Calu3 (cell line): ENCODE measurements around the gene SLC44A1. TPM values are rescaled to one million over a fixed set of nuclear protein-coding genes. Genes with fewer than 3 reads are reported as not detected.

Source experiments
- BruUV-seq: library from RNA; stranded (reverse); fragments of 400-500 nt; replicated peaks from 2 replicates; lab custom pipeline; 2021; lab: Mats Ljungman, UMichigan
- CTCF ChIA-PET: fragments of 300-600 bp; sonication (Branson Sonifier 250); formaldehyde crosslinking; loops from one replicate; lab custom pipeline; 2022; ENCODE audit warnings: antibody characterized with exemption; lab: Charles Lee
- DNase-seq: peaks from one replicate; pipeline ENCODE4 v3.0.0; 2022
- H3K27ac Mint-ChIP-seq: one replicate; pipeline ENCODE4 v1.8.0; 2022; ENCODE audit warnings: mixed read lengths; ENCODE audit not compliant: unreplicated experiment
- H3K27me3 Mint-ChIP-seq: one replicate; pipeline ENCODE4 v1.8.0; 2022; ENCODE audit warnings: mixed read lengths; ENCODE audit not compliant: unreplicated experiment
- H3K36me3 Mint-ChIP-seq: one replicate; pipeline ENCODE4 v1.8.0; 2022; ENCODE audit warnings: mild to moderate bottlenecking, moderate library complexity, mixed read lengths; ENCODE audit not compliant: insufficient read depth, unreplicated experiment
- H3K4me1 Mint-ChIP-seq: one replicate; pipeline ENCODE4 v1.8.0; 2022; ENCODE audit warnings: mild to moderate bottlenecking, low read depth, mixed read lengths; ENCODE audit not compliant: unreplicated experiment
- H3K4me3 Mint-ChIP-seq: one replicate; pipeline ENCODE4 v1.8.0; 2022; ENCODE audit warnings: mild to moderate bottlenecking, low read depth, moderate library complexity, mixed read lengths; ENCODE audit not compliant: unreplicated experiment
- H3K9me3 Mint-ChIP-seq: one replicate; pipeline ENCODE4 v1.8.0; 2022; ENCODE audit warnings: low read depth, mixed read lengths; ENCODE audit not compliant: unreplicated experiment
- intact Hi-C: fragments of 100-400 bp; cut with micrococcal nuclease; formaldehyde crosslinking; loops from one replicate; pipeline ENCODE4 v1.10.0; 2022; ENCODE audit not compliant: unreplicated experiment
- total RNA-seq: library from RNA; stranded (reverse); gene quantifications from 2 replicates; pipeline ENCODE4 v1.2.3, GENCODE V29; 2022
- TF ChIP-seq, protein P1 (sequence below): fragments of 200-600 bp; IDR thresholded peaks from one replicate; pipeline ENCODE4 v1.8.0; 2022; ENCODE audit warnings: antibody characterized with exemption; ENCODE audit not compliant: unreplicated experiment

Gene SLC44A1
- total RNA-seq, 1 experiment from 2014 or later = 41.2 TPM

GRCh38 chr9:105223544-105224140 lies 20.8 kb upstream of the SLC44A1 start:
- TF ChIP-seq, protein P1, sequence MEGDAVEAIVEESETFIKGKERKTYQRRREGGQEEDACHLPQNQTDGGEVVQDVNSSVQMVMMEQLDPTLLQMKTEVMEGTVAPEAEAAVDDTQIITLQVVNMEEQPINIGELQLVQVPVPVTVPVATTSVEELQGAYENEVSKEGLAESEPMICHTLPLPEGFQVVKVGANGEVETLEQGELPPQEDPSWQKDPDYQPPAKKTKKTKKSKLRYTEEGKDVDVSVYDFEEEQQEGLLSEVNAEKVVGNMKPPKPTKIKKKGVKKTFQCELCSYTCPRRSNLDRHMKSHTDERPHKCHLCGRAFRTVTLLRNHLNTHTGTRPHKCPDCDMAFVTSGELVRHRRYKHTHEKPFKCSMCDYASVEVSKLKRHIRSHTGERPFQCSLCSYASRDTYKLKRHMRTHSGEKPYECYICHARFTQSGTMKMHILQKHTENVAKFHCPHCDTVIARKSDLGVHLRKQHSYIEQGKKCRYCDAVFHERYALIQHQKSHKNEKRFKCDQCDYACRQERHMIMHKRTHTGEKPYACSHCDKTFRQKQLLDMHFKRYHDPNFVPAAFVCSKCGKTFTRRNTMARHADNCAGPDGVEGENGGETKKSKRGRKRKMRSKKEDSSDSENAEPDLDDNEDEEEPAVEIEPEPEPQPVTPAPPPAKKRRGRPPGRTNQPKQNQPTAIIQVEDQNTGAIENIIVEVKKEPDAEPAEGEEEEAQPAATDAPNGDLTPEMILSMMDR = no peak
- no peaks in the 10 kb centered on the region for H3K4me1 Mint-ChIP-seq
- no peaks in the 10 kb centered on the region for H3K36me3 Mint-ChIP-seq
- intact Hi-C loops = no loop called here
- H3K9me3 Mint-ChIP-seq = peaks cover 15% of the 10 kb centered on the region
- no peaks in the 10 kb centered on the region for H3K27me3 Mint-ChIP-seq
- CTCF ChIA-PET = no interaction called here
- BruUV-seq = no TSS peak
- H3K4me3 Mint-ChIP-seq = no peak overlapping the region
- no peak for DNase-seq
- H3K27ac Mint-ChIP-seq = no peak overlapping the region

DNA sequence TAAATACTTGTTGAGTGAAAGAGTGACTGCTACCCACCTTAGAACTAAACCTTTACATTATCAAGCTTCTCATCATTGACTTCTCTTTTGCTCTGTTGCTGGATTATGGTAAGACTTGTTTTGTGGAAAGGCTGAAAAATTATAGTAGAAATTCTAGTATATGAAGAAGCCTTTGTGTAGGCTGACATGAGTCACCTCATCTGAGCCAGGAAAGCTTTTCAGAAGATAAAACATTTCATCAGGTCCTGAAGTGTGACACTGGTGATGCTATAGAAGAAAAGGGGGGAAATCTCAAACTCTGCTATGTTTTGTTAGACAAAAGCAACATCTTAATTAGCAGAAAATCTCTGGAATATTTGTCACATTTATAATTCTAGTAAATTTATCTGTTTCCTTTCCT lies 18.4 kb upstream of the SLC44A1 start:
- no peak overlapping the region for H3K27ac Mint-ChIP-seq
- no peaks in the 10 kb centered on the region for H3K36me3 Mint-ChIP-seq
- no peak overlapping the region for H3K4me3 Mint-ChIP-seq
- no peaks in the 10 kb centered on the region for H3K27me3 Mint-ChIP-seq
- H3K9me3 Mint-ChIP-seq = peaks cover 15% of the 10 kb centered on the region
- intact Hi-C loops = no loop called here
- CTCF ChIA-PET = no interaction called here
- no peaks in the 10 kb centered on the region for H3K4me1 Mint-ChIP-seq
- DNase-seq = no peak
- TF ChIP-seq, protein P1 = no peak
- BruUV-seq = no TSS peak

DNA sequence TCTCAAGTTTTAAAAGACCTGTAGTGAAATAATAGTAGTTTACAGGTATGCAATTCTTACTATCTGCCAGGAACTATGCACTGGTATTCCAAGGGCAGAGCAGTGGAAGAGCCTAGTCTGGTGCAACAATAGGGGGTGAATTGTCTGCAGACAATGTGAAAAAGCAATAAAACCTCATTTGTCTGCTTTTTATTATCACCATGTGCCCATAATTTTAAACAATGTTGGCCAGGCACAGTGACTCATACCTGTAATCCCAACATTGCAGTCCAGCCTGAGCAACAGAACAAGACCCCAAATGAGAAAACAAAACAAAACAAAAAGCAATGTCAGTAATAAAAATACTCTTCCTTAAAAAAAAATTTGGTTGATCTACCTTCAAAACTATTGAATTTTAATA lies 12.2 kb upstream of the SLC44A1 start:
- no peaks in the 10 kb centered on the region for H3K9me3 Mint-ChIP-seq
- intact Hi-C loops = no loop called here
- H3K4me1 Mint-ChIP-seq = no peaks in the 10 kb centered on the region
- no peak overlapping the region for H3K4me3 Mint-ChIP-seq
- H3K36me3 Mint-ChIP-seq = no peaks in the 10 kb centered on the region
- TF ChIP-seq, protein P1 = no peak
- no TSS peak for BruUV-seq
- DNase-seq = no peak
- no peak overlapping the region for H3K27ac Mint-ChIP-seq
- CTCF ChIA-PET = no interaction called here
- no peaks in the 10 kb centered on the region for H3K27me3 Mint-ChIP-seq

GRCh38 chr9:105233873-105234272 lies 10.6 kb upstream of the SLC44A1 start:
- Mint-ChIP-seq H3K4me1 (no peaks in the 10 kb centered on the region), H3K36me3 (no peaks in the 10 kb centered on the region), H3K27me3 (no peaks in the 10 kb centered on the region), H3K9me3 (no peaks in the 10 kb centered on the region), H3K27ac (no peak overlapping the region), H3K4me3 (no peak overlapping the region)
- no TSS peak for BruUV-seq
- DNase-seq = no peak
- TF ChIP-seq, protein P1 = no peak
- CTCF ChIA-PET = no interaction called here
- intact Hi-C loops = no loop called here
